ENCODE results near the gene CLSTN3. TPM values are rescaled to one million over a fixed set of nuclear protein-coding genes. Genes with fewer than 3 reads are reported as not detected.

CLSTN3 gene
- total RNA-seq, 1 experiment from 2014 or later = 40.2 TPM

DNA sequence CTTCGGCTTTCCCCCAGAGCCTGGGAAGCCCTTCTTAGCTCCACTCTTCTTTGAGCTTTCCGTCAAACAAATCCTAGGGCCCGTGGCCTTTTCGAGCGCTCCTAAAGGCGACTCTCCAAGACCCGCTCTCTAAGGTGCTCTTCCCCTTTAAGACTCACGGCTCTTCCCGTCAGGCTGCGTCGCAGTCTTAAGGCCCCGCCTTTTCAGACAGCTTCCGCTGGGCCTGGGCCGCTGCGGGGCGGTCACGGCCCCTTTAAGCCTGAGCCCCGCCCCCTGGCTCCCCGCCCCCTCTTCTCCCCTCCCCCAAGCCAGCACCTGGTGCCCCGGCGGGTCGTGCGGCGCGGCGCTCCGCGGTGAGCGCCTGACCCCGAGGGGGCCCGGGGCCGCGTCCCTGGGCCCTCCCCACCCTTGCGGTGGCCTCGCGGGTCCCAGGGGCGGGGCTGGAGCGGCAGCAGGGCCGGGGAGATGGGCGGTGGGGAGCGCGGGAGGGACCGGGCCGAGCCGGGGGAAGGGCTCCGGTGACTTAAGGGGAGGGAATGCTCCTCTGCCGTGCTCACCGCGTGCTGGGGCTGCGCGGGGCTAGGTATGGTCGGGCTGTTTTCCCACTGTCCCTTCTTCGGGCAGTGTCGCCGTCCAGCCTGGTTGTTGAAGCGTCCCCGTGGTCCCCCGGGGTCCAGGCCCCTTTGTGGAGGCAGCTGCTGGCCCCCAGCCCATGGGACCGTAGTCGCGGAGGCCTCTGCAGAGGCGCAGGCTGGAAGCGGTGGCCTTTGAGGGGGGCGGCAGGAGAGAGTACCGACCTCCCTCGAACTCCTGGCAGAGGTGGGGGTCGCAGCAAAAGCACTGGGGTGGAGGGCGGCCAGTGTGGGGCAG, 59.5 kb downstream of the CLSTN3 start, which contains the start of gene PEX5:
TSS of gene PEX5 (plus strand) at position 289 of the 870 bp plus-strand sequence. CDS start 692 bp downstream, outside the sequence.
- intact Hi-C loops (cut with micrococcal nuclease; ENCODE audit: unreplicated experiment) = no loop called here
- Histone ChIP-seq H3K4me1 (peaks cover 19% of the 10 kb centered on the region), H3K4me3 (ENCODE audit: low read depth, low read length) (peak within 1 kb of the TSS; percentile 96), H3K36me3 (ENCODE audit: control insufficient read depth, insufficient read depth, low read length) (no peaks in the 10 kb centered on the region), H3K27me3 (replicated peaks; ENCODE audit: control insufficient read depth, insufficient read depth, low read length) (no peaks in the 10 kb centered on the region), H3K9me3 (no peaks in the 10 kb centered on the region)
- Mint-ChIP-seq H3K4me3 (ENCODE audit: unreplicated experiment) (peak within 1 kb of the TSS; percentile 93), H3K27me3 (ENCODE audit: insufficient read depth, unreplicated experiment) (peaks cover 4% of the 10 kb centered on the region), H3K36me3 (ENCODE audit: insufficient read depth, unreplicated experiment) (peaks cover 30% of the 10 kb centered on the region), H3K4me1 (ENCODE audit: low read depth, unreplicated experiment) (peaks cover 25% of the 10 kb centered on the region), H3K9me3 (ENCODE audit: unreplicated experiment) (no peaks in the 10 kb centered on the region), H3K27ac (ENCODE audit: unreplicated experiment) (peak within 1 kb of the TSS; percentile 90)
- peak; percentile 94 to 95 for DNase-seq
- CTCF ChIA-PET = interaction anchor here (0.5 to 1.6 kb wide), 6 partner anchors 10 to 316 kb away, joined by 3 to 5 read pairs (median 3); partner anchors contain the start of gene SPSB2
- POLR2A ChIA-PET = interaction anchor here (0.6 to 0.7 kb wide), 3 partner anchors 81 to 250 kb away, joined by 3 to 6 read pairs (median 3); no protein-coding TSS in a partner anchor
- no TSS peak for BruUV-seq (replicated peaks)
- TF ChIP-seq, protein P1, sequence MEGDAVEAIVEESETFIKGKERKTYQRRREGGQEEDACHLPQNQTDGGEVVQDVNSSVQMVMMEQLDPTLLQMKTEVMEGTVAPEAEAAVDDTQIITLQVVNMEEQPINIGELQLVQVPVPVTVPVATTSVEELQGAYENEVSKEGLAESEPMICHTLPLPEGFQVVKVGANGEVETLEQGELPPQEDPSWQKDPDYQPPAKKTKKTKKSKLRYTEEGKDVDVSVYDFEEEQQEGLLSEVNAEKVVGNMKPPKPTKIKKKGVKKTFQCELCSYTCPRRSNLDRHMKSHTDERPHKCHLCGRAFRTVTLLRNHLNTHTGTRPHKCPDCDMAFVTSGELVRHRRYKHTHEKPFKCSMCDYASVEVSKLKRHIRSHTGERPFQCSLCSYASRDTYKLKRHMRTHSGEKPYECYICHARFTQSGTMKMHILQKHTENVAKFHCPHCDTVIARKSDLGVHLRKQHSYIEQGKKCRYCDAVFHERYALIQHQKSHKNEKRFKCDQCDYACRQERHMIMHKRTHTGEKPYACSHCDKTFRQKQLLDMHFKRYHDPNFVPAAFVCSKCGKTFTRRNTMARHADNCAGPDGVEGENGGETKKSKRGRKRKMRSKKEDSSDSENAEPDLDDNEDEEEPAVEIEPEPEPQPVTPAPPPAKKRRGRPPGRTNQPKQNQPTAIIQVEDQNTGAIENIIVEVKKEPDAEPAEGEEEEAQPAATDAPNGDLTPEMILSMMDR (IDR thresholded peaks at IDR 0.05; ENCODE audit: insufficient read depth in 1 of 2, low read depth in 1 of 2, low read length in 1 of 2, severe bottlenecking in 1 of 2, unreplicated experiment in 1 of 2) = no peak

- Histone ChIP-seq H3K4me3 (ENCODE audit: low read depth, low read length) (peak overlapping the region; percentile 96), H3K36me3 (ENCODE audit: control insufficient read depth, insufficient read depth, low read length) (no peaks in the 10 kb centered on the region), H3K4me1 (peaks cover 23% of the 10 kb centered on the region), H3K9me3 (no peaks in the 10 kb centered on the region), H3K27me3 (replicated peaks; ENCODE audit: control insufficient read depth, insufficient read depth, low read length) (no peaks in the 10 kb centered on the region)
- Mint-ChIP-seq H3K27ac (ENCODE audit: unreplicated experiment) (peak overlapping the region; percentile 90), H3K4me3 (ENCODE audit: unreplicated experiment) (peak overlapping the region; percentile 93), H3K36me3 (ENCODE audit: insufficient read depth, unreplicated experiment) (peaks cover 33% of the 10 kb centered on the region), H3K9me3 (ENCODE audit: unreplicated experiment) (no peaks in the 10 kb centered on the region), H3K4me1 (ENCODE audit: low read depth, unreplicated experiment) (peaks cover 31% of the 10 kb centered on the region), H3K27me3 (ENCODE audit: insufficient read depth, unreplicated experiment) (peaks cover 3% of the 10 kb centered on the region)
- ChIA-PET CTCF (no interaction called here), POLR2A (no interaction called here)
- DNase-seq = peak; percentile 43 to 56
- intact Hi-C loops (cut with micrococcal nuclease; ENCODE audit: unreplicated experiment) = no loop called here
- TF ChIP-seq, protein P1 (IDR thresholded peaks at IDR 0.05; ENCODE audit: insufficient read depth in 1 of 2, low read depth in 1 of 2, low read length in 1 of 2, severe bottlenecking in 1 of 2, unreplicated experiment in 1 of 2) = no peak
- BruUV-seq (replicated peaks) = no TSS peak
Observed at GRCh38 chr12:7190268-7191055, 60.3 kb downstream of the CLSTN3 start.

GRCh38 chr12:7193674-7194073, 63.5 kb downstream of the CLSTN3 start:
- ChIA-PET POLR2A (interaction anchor here (0.6 kb wide), 1 partner anchor 58 kb away, joined by 3 read pairs; no protein-coding TSS in a partner anchor), CTCF (interaction anchor here (0.6 to 0.9 kb wide), 2 partner anchors 37 to 122 kb away, joined by 4 read pairs; no protein-coding TSS in a partner anchor)
- Histone ChIP-seq H3K4me1 (peaks cover 21% of the 10 kb centered on the region), H3K4me3 (ENCODE audit: low read depth, low read length) (no peak overlapping the region), H3K27me3 (replicated peaks; ENCODE audit: control insufficient read depth, insufficient read depth, low read length) (no peaks in the 10 kb centered on the region), H3K9me3 (no peaks in the 10 kb centered on the region), H3K36me3 (ENCODE audit: control insufficient read depth, insufficient read depth, low read length) (no peaks in the 10 kb centered on the region)
- Mint-ChIP-seq H3K4me1 (ENCODE audit: low read depth, unreplicated experiment) (peaks cover 26% of the 10 kb centered on the region), H3K27me3 (ENCODE audit: insufficient read depth, unreplicated experiment) (no peaks in the 10 kb centered on the region), H3K9me3 (ENCODE audit: unreplicated experiment) (no peaks in the 10 kb centered on the region), H3K4me3 (ENCODE audit: unreplicated experiment) (no peak overlapping the region), H3K36me3 (ENCODE audit: insufficient read depth, unreplicated experiment) (peaks cover 46% of the 10 kb centered on the region), H3K27ac (ENCODE audit: unreplicated experiment) (no peak overlapping the region)
- TF ChIP-seq, protein P1 (IDR thresholded peaks at IDR 0.05; ENCODE audit: insufficient read depth in 1 of 2, low read depth in 1 of 2, low read length in 1 of 2, severe bottlenecking in 1 of 2, unreplicated experiment in 1 of 2) = no peak
- intact Hi-C loops (cut with micrococcal nuclease; ENCODE audit: unreplicated experiment) = no loop called here
- no TSS peak for BruUV-seq (replicated peaks)
- no peak for DNase-seq

Data from Caco-2 (cell line).